Right renal pelvis (tissue), 4 donors: ENCODE measurements around the gene GMPR. TPM values are rescaled to one million over a fixed set of nuclear protein-coding genes. Genes with fewer than 3 reads are reported as not detected.

ENCODE experiments used
- DNase-seq, 4 donors: peaks; one replicate each; pipeline ENCODE4 v3.0.0-alpha.2; 2013; ENCODE audit warnings: low read depth in 4 of 4, low spot score in 3 of 4, missing footprints in 1 of 4
- polyA plus RNA-seq, 4 donors: library from polyadenylated mRNA; unstranded; fragments of 120-200 nt; gene quantifications; one replicate each; pipeline ENCODE4 v1.2.1, GENCODE V29; 2013; ENCODE audit not compliant: insufficient read length in 4 of 4

Gene GMPR
- polyA plus RNA-seq, 4 donors, result 9.5 to 13.5 (median 12.5) TPM

GRCh38 chr6:16295060-16295459 lies 56.7 kb downstream of the GMPR start:
- no peak for DNase-seq

GRCh38 chr6:16295471-16295870 lies 57.1 kb downstream of the GMPR start:
- no peak for DNase-seq

- no peak for DNase-seq
These were observed 57.8 kb downstream of the GMPR start for GRCh38 chr6:16296061-16296670.

- DNase-seq, result no peak
These were observed 61.5 kb downstream of the GMPR start for GRCh38 chr6:16299861-16300260.

GRCh38 chr6:16301511-16301910 lies 63.1 kb downstream of the GMPR start:
- DNase-seq, result no peak

GRCh38 chr6:16302721-16303552 lies 64.5 kb downstream of the GMPR start:
- no peak for DNase-seq

- no peak for DNase-seq
These were observed 66.9 kb downstream of the GMPR start for GRCh38 chr6:16305246-16305725.

- DNase-seq, result no peak
These were observed 67.4 kb downstream of the GMPR start for GRCh38 chr6:16305788-16306187.

GRCh38 chr6:16306334-16306733 lies 67.9 kb downstream of the GMPR start:
- DNase-seq, result no peak

GRCh38 chr6:16311763-16312162 lies 73.4 kb downstream of the GMPR start:
- DNase-seq, result no peak

- no peak for DNase-seq
These were observed 75.3 kb downstream of the GMPR start for GRCh38 chr6:16313732-16314131.

- DNase-seq, result no peak
These were observed 75.9 kb downstream of the GMPR start for GRCh38 chr6:16314296-16314695.

GRCh38 chr6:16316741-16317251 lies 78.4 kb downstream of the GMPR start:
- no peak for DNase-seq

- no peak for DNase-seq
These were observed 80.2 kb downstream of the GMPR start for GRCh38 chr6:16318538-16318937.

- no peak for DNase-seq
These were observed 80.8 kb downstream of the GMPR start for GRCh38 chr6:16318953-16319720.

- DNase-seq, result no peak
These were observed 81.6 kb downstream of the GMPR start for GRCh38 chr6:16319813-16320532.

- no peak for DNase-seq
These were observed 82.3 kb downstream of the GMPR start for GRCh38 chr6:16320533-16321340.

- no peak for DNase-seq
These were observed 82.9 kb downstream of the GMPR start for GRCh38 chr6:16321341-16321710.

- DNase-seq, result no peak
These were observed 83.4 kb downstream of the GMPR start for GRCh38 chr6:16321826-16322225.
